Kidney epithelial cell (primary cell): ENCODE results near the gene IRX2. TPM values are rescaled to one million over a fixed set of nuclear protein-coding genes. Genes with fewer than 3 reads are reported as not detected.

ENCODE experiments used
- DNase-seq: peaks from one replicate; pipeline ENCODE4 v3.0.0-alpha.2; 2010; ENCODE audit warnings: low read depth
- H3K27me3 ChIP-seq: 2 replicates; pipeline ENCODE4 v1.6.0; 2011; ENCODE audit warnings: low read length; ENCODE audit not compliant: control insufficient read depth, insufficient read depth
- H3K36me3 ChIP-seq: 2 replicates; pipeline ENCODE4 v1.5.1; 2011; ENCODE audit warnings: low read length; ENCODE audit not compliant: control insufficient read depth, insufficient read depth
- H3K4me3 ChIP-seq: 2 replicates; pipeline ENCODE4 v1.5.1; 2011; ENCODE audit warnings: low read depth, mild to moderate bottlenecking, control low read depth, low read length
- CTCF ChIP-seq: IDR thresholded peaks from 2 replicates; pipeline ENCODE4 v1.5.1; 2011; ENCODE audit warnings: mild to moderate bottlenecking, moderate library complexity, low read length, control low read depth, inconsistent platforms; ENCODE audit not compliant: insufficient read depth, poor library complexity, severe bottlenecking
- total RNA-seq: library from RNA; depleted of rRNA; stranded (reverse); fragments of >200 nt; gene quantifications from 2 replicates; pipeline ENCODE4 v1.2.3, GENCODE V29; 2015

IRX2 gene
- total RNA-seq, 1 donor from 2014 or later = 2.8 TPM

GRCh38 chr5:2755076-2755680, 3.7 kb upstream of the IRX2 start:
- Histone ChIP-seq H3K4me3 (no peak overlapping the region), H3K27me3 (peaks cover 66% of the 10 kb centered on the region), H3K36me3 (no peaks in the 10 kb centered on the region)
- DNase-seq = no peak
- TF ChIP-seq CTCF = no peak

GRCh38 chr5:2754581-2755075, 3.2 kb upstream of the IRX2 start:
- H3K4me3 ChIP-seq = no peak overlapping the region
- no peak for DNase-seq
- H3K27me3 ChIP-seq = peaks cover 71% of the 10 kb centered on the region
- no peaks in the 10 kb centered on the region for H3K36me3 ChIP-seq
- no peak for TF ChIP-seq CTCF

GRCh38 chr5:2753452-2754420, 2.3 kb upstream of the IRX2 start:
- no peak for DNase-seq
- TF ChIP-seq CTCF = no peak
- no peak overlapping the region for H3K4me3 ChIP-seq
- H3K27me3 ChIP-seq = peaks cover 79% of the 10 kb centered on the region
- no peaks in the 10 kb centered on the region for H3K36me3 ChIP-seq

DNA sequence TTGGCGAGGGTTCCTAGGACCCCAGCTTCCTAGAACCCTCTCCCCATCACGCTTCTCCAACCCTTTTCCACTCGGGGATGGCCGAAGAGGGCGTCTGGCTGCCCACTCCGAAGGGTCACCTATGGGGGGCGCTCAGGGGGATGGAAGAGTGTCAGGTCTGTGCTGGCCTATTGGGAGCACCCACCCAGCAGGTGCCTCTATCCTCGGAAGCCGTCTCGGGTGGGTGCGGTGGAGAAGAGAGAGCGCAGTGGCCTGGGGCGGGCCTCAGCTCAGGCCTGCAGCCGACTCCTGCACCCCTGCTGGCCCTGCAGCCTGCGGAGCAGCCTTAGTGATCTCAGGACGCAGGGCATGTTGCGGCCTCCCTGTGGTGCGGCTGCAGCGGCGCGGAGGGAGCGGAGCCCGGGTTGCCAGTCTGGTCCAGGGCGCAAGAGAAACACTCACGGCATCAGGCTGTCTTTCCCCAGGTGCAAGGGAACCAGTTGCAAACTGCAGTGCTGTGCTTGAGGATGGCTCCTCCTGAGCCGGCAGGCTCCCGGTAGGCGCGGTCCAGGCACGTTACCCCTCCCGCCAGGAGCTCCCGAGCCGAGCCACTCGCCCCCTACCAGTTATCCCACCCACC, 1.5 kb upstream of the IRX2 start:
- no peak for DNase-seq
- Histone ChIP-seq H3K36me3 (no peaks in the 10 kb centered on the region), H3K4me3 (peak overlapping the region; percentile 0), H3K27me3 (peaks cover 83% of the 10 kb centered on the region)
- no peak for TF ChIP-seq CTCF

DNA sequence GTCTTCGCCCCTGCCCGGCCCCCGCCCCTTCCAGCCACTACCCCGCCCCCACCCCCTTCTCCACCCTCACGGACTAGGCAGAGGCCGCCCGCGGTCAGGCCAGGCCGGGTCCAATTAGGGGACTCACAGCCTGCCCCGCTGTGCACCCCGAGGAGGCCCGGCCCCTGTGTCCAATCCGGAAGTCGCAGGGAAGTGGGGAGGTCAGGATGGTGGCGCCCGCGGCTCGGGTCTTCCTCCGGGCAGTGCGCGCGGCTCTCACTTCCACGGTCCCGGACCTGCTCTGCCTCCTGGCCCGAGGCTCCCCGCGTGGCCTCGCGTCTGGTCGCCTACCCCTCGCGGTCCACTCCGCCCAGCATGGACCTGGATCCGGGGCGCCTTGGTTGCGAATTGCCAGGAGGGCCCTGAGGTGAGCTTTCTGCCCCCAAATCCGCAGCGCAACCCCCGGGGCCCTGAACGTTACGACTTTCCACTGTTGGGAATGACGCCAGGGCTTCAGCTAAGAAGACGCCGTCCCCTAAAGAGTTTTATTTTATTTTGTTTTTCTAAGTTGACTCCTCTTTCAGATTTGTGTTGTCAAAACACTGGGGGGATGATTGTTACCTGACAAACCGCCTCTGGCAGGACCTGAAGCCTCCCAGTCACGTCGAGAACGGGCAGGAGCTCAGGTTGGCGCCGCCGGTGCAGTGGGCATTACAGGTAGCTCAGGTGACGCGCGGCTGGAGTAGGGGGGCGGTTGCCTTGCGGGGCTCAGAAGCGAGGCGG, 763 bp upstream of the IRX2 start:
- TF ChIP-seq CTCF = no peak
- H3K27me3 ChIP-seq = peaks cover 82% of the 10 kb centered on the region
- DNase-seq = no peak
- H3K36me3 ChIP-seq = no peaks in the 10 kb centered on the region
- H3K4me3 ChIP-seq = peak overlapping the region; percentile 35
